Ovary (tissue), 9 donors: ENCODE data around the gene RACGAP1. TPM values are rescaled to one million over a fixed set of nuclear protein-coding genes. Genes with fewer than 3 reads are reported as not detected.
"Not testable (repeated sequence)": the region's sequence is repeated elsewhere in the genome, so short reads cannot be mapped to it uniquely, and the experiment has no call there.

Source experiments
- DNase-seq, 5 donors: peaks; one replicate each; pipeline ENCODE4 v3.0.0-alpha.2; 2019 to 2020
- H3K27ac ChIP-seq, 2 donors: fragments of 200-600 bp; one replicate each; pipeline versions ENCODE4 v1.5.1 to v1.8.0; 2019 to 2022
- H3K27me3 ChIP-seq: fragments of 200-600 bp; one replicate; pipeline ENCODE4 v1.8.0; 2022
- H3K36me3 ChIP-seq: fragments of 200-600 bp; sonication (generic); one replicate; pipeline ENCODE4 v1.5.1; 2019
- H3K4me1 ChIP-seq: one replicate; pipeline ENCODE4 v1.8.1; 2013; ENCODE audit warnings: mild to moderate bottlenecking, moderate library complexity; ENCODE audit not compliant: insufficient read depth
- H3K4me3 ChIP-seq: fragments of 200-600 bp; sonication (generic); one replicate; pipeline ENCODE4 v1.5.1; 2017
- H3K9me3 ChIP-seq, 2 donors: fragments of 200-600 bp in 1 of 2; sonication (generic) in 1 of 2; one replicate each; pipeline versions ENCODE4 v1.5.1 to v1.8.1; 2013 to 2019; ENCODE audit warnings: mild to moderate bottlenecking in 1 of 2, moderate library complexity in 1 of 2
- CTCF ChIP-seq, 3 donors: fragments of 450-650 bp in 2 of 3; fragments of 200-600 bp in 1 of 3; IDR thresholded peaks; one replicate each; pipeline versions ENCODE4 v1.5.1 to v1.8.0; 2016 to 2022; ENCODE audit warnings: antibody characterized with exemption in 3 of 3, mild to moderate bottlenecking in 1 of 3
- EP300 ChIP-seq: sonication (generic); formaldehyde crosslinking; IDR thresholded peaks from one replicate; pipeline ENCODE4 v1.6.1; 2017; ENCODE audit warnings: antibody characterized with exemption
- POLR2A ChIP-seq: fragments of 450-650 bp; IDR thresholded peaks from one replicate; pipeline ENCODE4 v1.6.1; 2017; ENCODE audit warnings: antibody characterized with exemption, mild to moderate bottlenecking, moderate library complexity
- WGBS, 3 donors: extraction: QIAGEN DNeasy Blood & Tissue Kit in 1 of 3; methylation state at CpG; one replicate each; pipeline versions ENCODE4 v1.1.5 to v1.1.7; 2013 to 2017; 5-methylcytosine and 5-hydroxymethylcytosine counted together
- intact Hi-C, 4 donors: fragments of 100-400 bp; cut with DNase I; formaldehyde crosslinking; loops; one replicate each; pipeline versions ENCODE4 v1.11.0 to v1.15.1; 2022 to 2023
- polyA plus RNA-seq, 2 donors: library from polyadenylated mRNA; stranded (reverse); fragments of 200-250 nt in 1 of 2; fragments of 350-450 nt in 1 of 2; fragmentation: Illumina TruSeq in 1 of 2; extraction: RNeasy Lipid Tissue Mini Kit (QIAGEN cat#74804) in 1 of 2; gene quantifications; one replicate each; pipeline ENCODE4 v1.2.3, GENCODE V29; 2013 to 2014
- total RNA-seq, 7 donors: library from RNA; depleted of rRNA in 2 of 7; stranded (reverse); fragments of >200 nt in 2 of 7; fragmentation: NEBNext Ultra II Directional in 3 of 7; extraction: Animal tissue kit (Norgen Biotek cat#: 25700) in 3 of 7; gene quantifications; one replicate each; pipeline versions ENCODE4 v1.1.0 to v1.2.4, GENCODE V29; 2016 to 2023
- donor health status: DM: no; HTN: no; CAD: no; lungs with moderate emphysema.
- donor health status: DM: no; HTN: no; CAD: no.
- donor health status: Bipolar disorder and iron deficiency.
- donor health status: DM: yes; HTN: yes; CAD: no.
- donor health status: DM: no; HTN: no; CAD: no.
- donor health status: DM: yes; HTN: yes; CAD: no.

The RACGAP1 gene
- total and polyA plus RNA-seq, 9 donors, result 2.1 to 10.8 (median 3.8) TPM

DNA sequence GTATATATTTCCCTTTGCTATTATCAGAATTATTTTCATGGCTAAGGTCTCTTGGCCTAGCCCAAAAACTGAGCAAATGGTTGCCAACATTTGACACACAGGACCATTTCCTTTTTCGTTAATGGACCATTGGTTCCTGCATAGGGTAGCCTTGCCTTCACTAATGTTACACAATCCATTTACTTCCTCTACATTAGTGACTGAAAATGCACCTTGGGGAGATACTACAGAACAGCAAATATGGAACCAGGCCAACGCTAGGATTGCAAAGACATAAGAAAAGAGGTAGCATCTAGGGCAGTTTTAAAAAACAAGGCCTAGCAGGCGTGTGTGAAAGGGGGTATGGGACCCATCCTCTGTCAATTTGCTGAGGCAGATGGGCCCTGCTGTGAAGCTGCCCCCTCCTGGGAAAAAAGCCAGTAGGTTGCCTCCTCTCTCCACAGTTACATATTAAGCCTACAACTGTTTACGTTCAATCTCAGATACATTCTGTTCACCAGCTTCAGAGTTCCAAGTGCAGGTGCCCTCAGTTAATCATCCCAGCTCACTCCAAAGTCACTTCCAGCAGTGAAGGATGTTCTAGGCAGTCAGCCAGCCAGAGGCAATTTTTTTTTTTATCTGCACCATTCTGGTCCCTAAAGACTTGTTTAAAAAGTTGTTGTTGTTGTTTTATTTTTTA is 37.5 kb downstream of the RACGAP1 start:
- H3K4me1 ChIP-seq, result no peaks in the 10 kb centered on the region
- no peak overlapping the region for H3K4me3 ChIP-seq
- WGBS, 3 donors, result 80 to 82% (median 81%) methylated on average over 4 of the region's 4 CpGs
- no peaks in the 10 kb centered on the region for H3K36me3 ChIP-seq
- H3K27me3 ChIP-seq, result no peaks in the 10 kb centered on the region
- no peak overlapping the region for H3K27ac ChIP-seq
- no peak for TF ChIP-seq CTCF (IDR thresholded peaks at IDR 0.05)
- TF ChIP-seq POLR2A, result no peak
- TF ChIP-seq EP300, result no peak
- DNase-seq, result no peak
- intact Hi-C loops, result no loop called here
- H3K9me3 ChIP-seq, result no peaks in the 10 kb centered on the region

DNA sequence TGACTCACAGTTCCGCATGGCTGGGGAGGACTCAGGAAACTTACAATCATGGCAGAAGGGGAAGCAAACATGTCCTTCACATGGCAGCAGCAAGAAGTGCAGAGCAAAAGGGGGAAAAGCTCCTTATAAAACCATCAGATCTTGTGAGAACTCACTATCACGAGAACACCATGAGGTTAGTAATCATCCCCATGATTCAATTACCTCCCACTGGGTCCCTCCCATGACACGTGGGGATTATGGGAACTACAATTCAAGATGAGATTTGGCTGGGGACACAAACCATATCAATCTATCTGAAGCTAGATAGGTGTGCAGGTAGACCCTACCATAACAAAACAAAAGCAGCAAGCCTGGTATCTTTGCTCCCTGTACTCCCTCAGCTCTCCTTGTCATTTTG is 38.8 kb downstream of the RACGAP1 start:
- intact Hi-C loops, H3K27me3 ChIP-seq, H3K4me1 ChIP-seq, H3K4me3 ChIP-seq, DNase-seq, H3K36me3 ChIP-seq, H3K9me3 ChIP-seq, H3K27ac ChIP-seq: not testable (repeated sequence)
- WGBS, 3 donors, result 92 to 93% (median 93%) methylated on average over 3 of the region's 3 CpGs

DNA sequence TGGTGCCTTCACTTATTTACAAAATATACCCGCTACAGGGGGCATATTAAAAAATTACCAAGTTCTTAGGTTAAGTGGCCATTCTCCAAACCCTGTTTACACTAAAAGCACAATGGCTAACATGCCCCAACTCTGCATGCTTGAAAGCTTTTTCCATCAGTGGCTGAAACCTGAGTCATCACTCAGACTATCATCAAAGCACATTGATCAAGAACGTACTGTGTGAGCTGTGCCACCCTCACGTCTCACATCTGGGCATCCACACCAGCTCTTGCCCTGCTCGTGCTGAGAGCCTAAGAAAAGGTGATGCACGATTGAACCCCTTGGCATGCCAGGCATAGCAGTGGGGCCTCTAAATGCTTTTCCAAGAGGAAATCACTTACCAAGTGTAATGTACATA is 39.3 kb downstream of the RACGAP1 start:
- Histone ChIP-seq H3K4me1 (no peaks in the 10 kb centered on the region), H3K27me3 (no peaks in the 10 kb centered on the region), H3K27ac (no peak overlapping the region), H3K36me3 (no peaks in the 10 kb centered on the region), H3K4me3 (no peak overlapping the region), H3K9me3 (no peaks in the 10 kb centered on the region)
- intact Hi-C loops, result no loop called here
- no peak for DNase-seq
- 80 to 86% (median 80%) methylated on average over 5 of the region's 5 CpGs for WGBS, 3 donors
- TF ChIP-seq POLR2A (no peak), EP300 (no peak), CTCF (IDR thresholded peaks at IDR 0.05) (no peak)

DNA sequence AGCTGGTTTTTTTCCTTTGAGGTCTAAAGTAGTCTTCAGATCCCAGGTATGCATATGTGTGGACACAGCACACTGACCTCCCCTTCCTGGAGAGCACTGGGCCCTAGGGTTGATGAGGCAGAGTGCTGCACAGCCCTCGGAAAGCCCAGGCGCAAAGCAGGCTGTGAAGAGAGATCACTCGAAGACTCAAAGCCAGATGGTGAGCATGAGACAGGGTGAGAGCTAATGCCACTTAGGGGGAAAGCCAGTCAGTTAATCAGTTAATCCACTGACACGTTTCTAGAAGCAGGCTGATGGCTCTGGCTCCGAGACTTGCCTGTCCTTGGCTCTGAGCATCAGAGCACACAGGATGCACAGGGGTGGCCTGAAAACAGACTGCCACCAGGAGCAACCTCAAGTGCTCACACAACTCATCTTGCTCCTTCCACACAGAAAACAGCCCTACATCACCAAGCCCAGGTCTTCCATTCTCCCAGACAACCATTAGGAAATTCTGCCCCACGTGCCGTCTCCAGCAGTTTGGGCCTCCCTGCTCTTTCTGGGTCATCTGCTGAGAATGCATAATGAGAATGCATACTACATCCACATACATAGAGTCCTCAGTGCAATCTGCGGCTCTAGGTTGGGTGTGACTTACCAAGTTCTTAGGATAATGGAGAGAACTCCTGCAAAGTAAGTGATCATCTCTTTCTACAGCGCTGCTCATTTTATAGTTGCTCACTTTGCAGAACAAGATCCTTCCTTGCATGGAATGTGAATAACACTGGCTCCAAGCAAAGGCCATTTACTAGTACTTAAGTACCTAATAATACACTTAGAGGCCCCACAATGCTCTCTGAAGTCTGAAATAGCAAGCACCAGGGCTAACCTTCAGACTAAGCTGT is 40.6 kb downstream of the RACGAP1 start:
- H3K27ac ChIP-seq, result no peak overlapping the region
- no peaks in the 10 kb centered on the region for H3K36me3 ChIP-seq
- intact Hi-C loops, result no loop called here
- DNase-seq, result no peak
- no peak for TF ChIP-seq EP300
- no peaks in the 10 kb centered on the region for H3K27me3 ChIP-seq
- H3K4me3 ChIP-seq, result no peak overlapping the region
- H3K4me1 ChIP-seq, result no peaks in the 10 kb centered on the region
- 87 to 88% (median 87%) methylated on average over 9 of the region's 9 CpGs for WGBS, 3 donors
- no peaks in the 10 kb centered on the region for H3K9me3 ChIP-seq

- H3K27ac ChIP-seq, result no peak overlapping the region
- no peak for DNase-seq
- WGBS, 3 donors, result 1 to 3% (median 1%) methylated on average over 8 of the region's 8 CpGs
These were observed 41.4 kb downstream of the RACGAP1 start for GRCh38 chr12:49983892-49984291.

More at GRCh38 chr12:49983892-49984291, 41.4 kb downstream of the RACGAP1 start:
- Histone ChIP-seq H3K4me1 (no peaks in the 10 kb centered on the region), H3K4me3 (no peak overlapping the region), H3K36me3 (no peaks in the 10 kb centered on the region), H3K9me3 (no peaks in the 10 kb centered on the region), H3K27me3 (no peaks in the 10 kb centered on the region)
- intact Hi-C loops, result no loop called here
- TF ChIP-seq POLR2A (no peak), EP300 (no peak), CTCF (IDR thresholded peaks at IDR 0.05) (no peak)
